ENCODE data around the gene LDAH.

GRCh38 chr2:20691076-20691734, 131.7 kb downstream of the LDAH start:
- no peak for TF ChIP-seq ZNF274 (IDR thresholded peaks at IDR 0.05; ENCODE audit: low read depth, low read length)
- TF ChIP-seq YY1 (IDR thresholded peaks at IDR 0.05; ENCODE audit: insufficient read depth, insufficient read length) = no peak
- no peak for TF ChIP-seq SUZ12 (IDR thresholded peaks at IDR 0.05; ENCODE audit: extremely low read depth, insufficient read depth, insufficient read length)

All from NT2/D1 (cell line).